HepG2 (cell line): ENCODE measurements around the gene KIF22. TPM values are rescaled to one million over a fixed set of nuclear protein-coding genes. Genes with fewer than 3 reads are reported as not detected.

Experiments used
- BRCA1 ChIP-seq: sonication (generic); formaldehyde crosslinking; IDR thresholded peaks from 2 replicates; pipeline ENCODE4 v1.4.0; 2020; ENCODE audit warnings: missing genetic modification reagents
- DNMT1 ChIP-seq: sonication (generic); formaldehyde crosslinking; IDR thresholded peaks from 2 replicates; pipeline ENCODE4 v1.5.1; 2020; ENCODE audit warnings: mild to moderate bottlenecking, missing genetic modification reagents
- HNRNPH1 ChIP-seq: fragments of 200-400 bp; formaldehyde crosslinking; optimal IDR thresholded peaks from 2 replicates; pipeline ENCODE3; 2017; ENCODE audit warnings: mild to moderate bottlenecking, low read depth, low read length
- NFE2L2 ChIP-seq: fragments of 150-350 bp; IDR thresholded peaks from 2 replicates; pipeline ENCODE4 v1.6.1; 2014; ENCODE audit warnings: low read length
- SMYD3 ChIP-seq: sonication (generic); formaldehyde crosslinking; IDR thresholded peaks from 2 replicates; pipeline ENCODE4 v1.8.1; 2023; ENCODE audit warnings: mild to moderate bottlenecking, missing genetic modification reagents
- SP2 ChIP-seq: sonication (generic); formaldehyde crosslinking; IDR thresholded peaks from 2 replicates; pipeline ENCODE4 v1.5.1; 2020; ENCODE audit warnings: mild to moderate bottlenecking, missing genetic modification reagents
- TGIF2 ChIP-seq: IDR thresholded peaks from 2 replicates; pipeline ENCODE4 v1.6.1; 2016; ENCODE audit warnings: control low read depth, missing compliant biosample characterization
- TRIM24 ChIP-seq: sonication (generic); formaldehyde crosslinking; IDR thresholded peaks from 2 replicates; pipeline ENCODE4 v1.8.0; 2022; ENCODE audit warnings: mild to moderate bottlenecking, missing genetic modification reagents
- TSC22D2 ChIP-seq: sonication (generic); formaldehyde crosslinking; IDR thresholded peaks from 2 replicates; pipeline ENCODE4 v1.5.1; 2020; ENCODE audit warnings: missing genetic modification reagents, mild to moderate bottlenecking, borderline replicate concordance
- ZNF224 ChIP-seq: sonication (generic); formaldehyde crosslinking; IDR thresholded peaks from 2 replicates; pipeline ENCODE4 v1.5.0; 2020; ENCODE audit warnings: mild to moderate bottlenecking, missing genetic modification reagents
- ZNF546 ChIP-seq: sonication (generic); formaldehyde crosslinking; conservative IDR thresholded peaks from 2 replicates; pipeline ENCODE4 v1.8.1; 2023; ENCODE audit warnings: mild to moderate bottlenecking, missing genetic modification reagents
- ZNF552 ChIP-seq: sonication (generic); formaldehyde crosslinking; IDR thresholded peaks from 2 replicates; pipeline ENCODE4 v1.9.0; 2022; ENCODE audit warnings: missing genetic modification reagents, mild to moderate bottlenecking, borderline replicate concordance
- polyA plus RNA-seq, 8 experiments: library from polyadenylated mRNA; depleted of rRNA in 3 of 8; stranded (reverse) in 7 of 8; unstranded in 1 of 8; fragments of >200 nt; fragmentation: Illumina TruSeq in 4 of 8; extraction: Trizol in 4 of 8; gene quantifications; 2 replicates each; pipeline versions ENCODE4 v1.2.1 to v1.2.3, GENCODE V29; 2011 to 2016; ENCODE audit warnings: low read depth in 4 of 8, missing spikeins in 1 of 8, mixed read lengths in 1 of 8; ENCODE audit not compliant: insufficient read depth in 1 of 8
- total RNA-seq, 5 experiments: library from RNA; depleted of rRNA; stranded (reverse); fragments of >200 nt; fragmentation: Illumina TruSeq; extraction: Trizol; gene quantifications; 2 replicates each; pipeline ENCODE4 v1.2.3, GENCODE V29; 2016; ENCODE audit warnings: low read depth in 1 of 5
- TF ChIP-seq, protein P1 (sequence below): sonication (generic); formaldehyde crosslinking; IDR thresholded peaks from 2 replicates; pipeline ENCODE4 v1.9.0; 2021; ENCODE audit warnings: missing genetic modification reagents, borderline replicate concordance
- TF ChIP-seq, protein P2 (sequence below): sonication (generic); formaldehyde crosslinking; IDR thresholded peaks from one replicate; pipeline ENCODE4 v1.5.1; 2020; ENCODE audit warnings: mild to moderate bottlenecking, missing genetic modification reagents; ENCODE audit errors: not compliant biosample characterization
- TF ChIP-seq, protein P3 (sequence below): sonication (generic); formaldehyde crosslinking; IDR thresholded peaks from 2 replicates; pipeline ENCODE4 v1.5.1; 2020; ENCODE audit warnings: mild to moderate bottlenecking, moderate library complexity, missing genetic modification reagents
- TF ChIP-seq, protein P4 (sequence below): sonication (generic); formaldehyde crosslinking; IDR thresholded peaks from 2 replicates; pipeline ENCODE4 v1.8.0; 2022; ENCODE audit warnings: missing genetic modification reagents, mild to moderate bottlenecking, borderline replicate concordance

The KIF22 gene
- total and polyA plus RNA-seq, 2 of the 13 experiments (the other 11 are each of a cell fraction or from before 2014, with no cell fraction given), result 95.8 to 118 TPM

DNA sequence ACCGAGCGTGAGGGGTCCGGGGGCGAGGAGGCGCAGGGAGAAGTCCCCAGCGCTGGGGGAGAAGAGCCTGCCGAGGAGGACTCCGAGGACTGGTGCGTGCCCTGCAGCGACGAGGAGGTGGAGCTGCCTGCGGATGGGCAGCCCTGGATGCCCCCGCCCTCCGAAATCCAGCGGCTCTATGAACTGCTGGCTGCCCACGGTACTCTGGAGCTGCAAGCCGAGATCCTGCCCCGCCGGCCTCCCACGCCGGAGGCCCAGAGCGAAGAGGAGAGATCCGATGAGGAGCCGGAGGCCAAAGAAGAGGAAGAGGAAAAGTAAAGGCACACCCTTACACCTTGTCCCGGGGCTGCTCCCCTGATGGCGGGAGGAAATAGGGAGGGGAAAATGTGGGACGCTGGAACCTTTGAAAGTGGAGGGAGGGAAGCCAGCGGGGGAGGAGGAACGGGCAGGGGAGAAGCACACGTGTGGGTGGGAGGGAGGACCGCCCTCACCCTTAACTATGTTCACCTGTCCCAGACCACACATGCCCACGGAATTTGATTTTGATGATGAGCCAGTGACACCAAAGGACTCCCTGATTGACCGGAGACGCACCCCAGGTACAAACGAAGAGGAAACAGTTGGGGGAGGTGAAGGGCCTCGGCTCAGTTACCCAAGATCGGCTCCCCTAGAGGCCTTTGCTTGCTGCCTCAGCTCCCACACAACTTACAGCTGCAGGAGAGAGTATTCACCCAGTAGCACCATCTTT, 26.3 kb downstream of the KIF22 start (continued):
- TF ChIP-seq, protein P1, sequence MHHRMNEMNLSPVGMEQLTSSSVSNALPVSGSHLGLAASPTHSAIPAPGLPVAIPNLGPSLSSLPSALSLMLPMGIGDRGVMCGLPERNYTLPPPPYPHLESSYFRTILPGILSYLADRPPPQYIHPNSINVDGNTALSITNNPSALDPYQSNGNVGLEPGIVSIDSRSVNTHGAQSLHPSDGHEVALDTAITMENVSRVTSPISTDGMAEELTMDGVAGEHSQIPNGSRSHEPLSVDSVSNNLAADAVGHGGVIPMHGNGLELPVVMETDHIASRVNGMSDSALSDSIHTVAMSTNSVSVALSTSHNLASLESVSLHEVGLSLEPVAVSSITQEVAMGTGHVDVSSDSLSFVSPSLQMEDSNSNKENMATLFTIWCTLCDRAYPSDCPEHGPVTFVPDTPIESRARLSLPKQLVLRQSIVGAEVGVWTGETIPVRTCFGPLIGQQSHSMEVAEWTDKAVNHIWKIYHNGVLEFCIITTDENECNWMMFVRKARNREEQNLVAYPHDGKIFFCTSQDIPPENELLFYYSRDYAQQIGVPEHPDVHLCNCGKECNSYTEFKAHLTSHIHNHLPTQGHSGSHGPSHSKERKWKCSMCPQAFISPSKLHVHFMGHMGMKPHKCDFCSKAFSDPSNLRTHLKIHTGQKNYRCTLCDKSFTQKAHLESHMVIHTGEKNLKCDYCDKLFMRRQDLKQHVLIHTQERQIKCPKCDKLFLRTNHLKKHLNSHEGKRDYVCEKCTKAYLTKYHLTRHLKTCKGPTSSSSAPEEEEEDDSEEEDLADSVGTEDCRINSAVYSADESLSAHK, result no peak
- TF ChIP-seq, protein P2, sequence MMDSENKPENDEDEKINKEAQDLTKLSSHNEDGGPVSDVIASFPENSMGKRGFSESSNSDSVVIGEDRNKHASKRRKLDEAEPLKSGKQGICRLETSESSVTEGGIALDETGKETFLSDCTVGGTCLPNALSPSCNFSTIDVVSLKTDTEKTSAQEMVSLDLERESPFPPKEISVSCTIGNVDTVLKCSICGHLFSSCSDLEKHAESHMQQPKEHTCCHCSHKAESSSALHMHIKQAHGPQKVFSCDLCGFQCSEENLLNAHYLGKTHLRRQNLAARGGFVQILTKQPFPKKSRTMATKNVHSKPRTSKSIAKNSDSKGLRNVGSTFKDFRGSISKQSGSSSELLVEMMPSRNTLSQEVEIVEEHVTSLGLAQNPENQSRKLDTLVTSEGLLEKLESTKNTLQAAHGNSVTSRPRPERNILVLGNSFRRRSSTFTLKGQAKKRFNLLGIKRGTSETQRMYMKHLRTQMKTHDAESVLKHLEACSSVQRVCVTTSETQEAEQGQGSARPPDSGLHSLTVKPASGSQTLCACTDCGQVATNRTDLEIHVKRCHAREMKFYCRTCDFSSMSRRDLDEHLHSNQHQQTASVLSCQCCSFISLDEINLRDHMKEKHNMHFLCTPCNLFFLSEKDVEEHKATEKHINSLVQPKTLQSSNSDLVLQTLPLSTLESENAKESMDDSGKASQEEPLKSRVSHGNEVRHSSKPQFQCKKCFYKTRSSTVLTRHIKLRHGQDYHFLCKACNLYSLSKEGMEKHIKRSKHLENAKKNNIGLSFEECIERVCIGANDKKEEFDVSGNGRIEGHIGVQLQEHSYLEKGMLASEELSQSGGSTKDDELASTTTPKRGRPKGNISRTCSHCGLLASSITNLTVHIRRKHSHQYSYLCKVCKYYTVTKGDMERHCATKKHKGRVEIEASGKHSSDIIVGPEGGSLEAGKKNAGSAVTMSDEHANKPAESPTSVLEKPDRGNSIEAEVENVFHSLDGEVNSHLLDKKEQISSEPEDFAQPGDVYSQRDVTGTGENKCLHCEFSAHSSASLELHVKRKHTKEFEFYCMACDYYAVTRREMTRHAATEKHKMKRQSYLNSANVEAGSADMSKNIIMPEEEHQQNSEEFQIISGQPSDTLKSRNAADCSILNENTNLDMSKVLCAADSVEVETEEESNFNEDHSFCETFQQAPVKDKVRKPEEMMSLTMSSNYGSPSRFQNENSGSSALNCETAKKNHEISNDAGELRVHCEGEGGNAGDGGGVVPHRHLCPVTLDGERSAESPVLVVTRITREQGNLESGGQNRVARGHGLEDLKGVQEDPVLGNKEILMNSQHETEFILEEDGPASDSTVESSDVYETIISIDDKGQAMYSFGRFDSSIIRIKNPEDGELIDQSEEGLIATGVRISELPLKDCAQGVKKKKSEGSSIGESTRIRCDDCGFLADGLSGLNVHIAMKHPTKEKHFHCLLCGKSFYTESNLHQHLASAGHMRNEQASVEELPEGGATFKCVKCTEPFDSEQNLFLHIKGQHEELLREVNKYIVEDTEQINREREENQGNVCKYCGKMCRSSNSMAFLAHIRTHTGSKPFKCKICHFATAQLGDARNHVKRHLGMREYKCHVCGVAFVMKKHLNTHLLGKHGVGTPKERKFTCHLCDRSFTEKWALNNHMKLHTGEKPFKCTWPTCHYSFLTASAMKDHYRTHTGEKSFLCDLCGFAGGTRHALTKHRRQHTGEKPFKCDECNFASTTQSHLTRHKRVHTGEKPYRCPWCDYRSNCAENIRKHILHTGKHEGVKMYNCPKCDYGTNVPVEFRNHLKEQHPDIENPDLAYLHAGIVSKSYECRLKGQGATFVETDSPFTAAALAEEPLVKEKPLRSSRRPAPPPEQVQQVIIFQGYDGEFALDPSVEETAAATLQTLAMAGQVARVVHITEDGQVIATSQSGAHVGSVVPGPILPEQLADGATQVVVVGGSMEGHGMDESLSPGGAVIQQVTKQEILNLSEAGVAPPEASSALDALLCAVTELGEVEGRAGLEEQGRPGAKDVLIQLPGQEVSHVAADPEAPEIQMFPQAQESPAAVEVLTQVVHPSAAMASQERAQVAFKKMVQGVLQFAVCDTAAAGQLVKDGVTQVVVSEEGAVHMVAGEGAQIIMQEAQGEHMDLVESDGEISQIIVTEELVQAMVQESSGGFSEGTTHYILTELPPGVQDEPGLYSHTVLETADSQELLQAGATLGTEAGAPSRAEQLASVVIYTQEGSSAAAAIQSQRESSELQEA, result no peak
- TF ChIP-seq, protein P3, sequence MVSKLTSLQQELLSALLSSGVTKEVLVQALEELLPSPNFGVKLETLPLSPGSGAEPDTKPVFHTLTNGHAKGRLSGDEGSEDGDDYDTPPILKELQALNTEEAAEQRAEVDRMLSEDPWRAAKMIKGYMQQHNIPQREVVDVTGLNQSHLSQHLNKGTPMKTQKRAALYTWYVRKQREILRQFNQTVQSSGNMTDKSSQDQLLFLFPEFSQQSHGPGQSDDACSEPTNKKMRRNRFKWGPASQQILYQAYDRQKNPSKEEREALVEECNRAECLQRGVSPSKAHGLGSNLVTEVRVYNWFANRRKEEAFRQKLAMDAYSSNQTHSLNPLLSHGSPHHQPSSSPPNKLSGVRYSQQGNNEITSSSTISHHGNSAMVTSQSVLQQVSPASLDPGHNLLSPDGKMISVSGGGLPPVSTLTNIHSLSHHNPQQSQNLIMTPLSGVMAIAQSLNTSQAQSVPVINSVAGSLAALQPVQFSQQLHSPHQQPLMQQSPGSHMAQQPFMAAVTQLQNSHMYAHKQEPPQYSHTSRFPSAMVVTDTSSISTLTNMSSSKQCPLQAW, result no peak
- TF ChIP-seq TGIF2 (peak; percentile 78), ZNF552 (no peak), ZNF224 (CRISPR knock-in tag) (no peak), DNMT1 (CRISPR knock-in tag) (no peak), NFE2L2 (no peak), SP2 (CRISPR knock-in tag) (no peak), TRIM24 (CRISPR knock-in tag) (peak; percentile 55; the same call in 1 of the 2 replicates), SMYD3 (CRISPR knock-in tag) (no peak), HNRNPH1 (no peak), TSC22D2 (CRISPR knock-in tag) (no peak), BRCA1 (CRISPR knock-in tag) (no peak), ZNF546 (CRISPR knock-in tag) (no peak)
- TF ChIP-seq, protein P4, sequence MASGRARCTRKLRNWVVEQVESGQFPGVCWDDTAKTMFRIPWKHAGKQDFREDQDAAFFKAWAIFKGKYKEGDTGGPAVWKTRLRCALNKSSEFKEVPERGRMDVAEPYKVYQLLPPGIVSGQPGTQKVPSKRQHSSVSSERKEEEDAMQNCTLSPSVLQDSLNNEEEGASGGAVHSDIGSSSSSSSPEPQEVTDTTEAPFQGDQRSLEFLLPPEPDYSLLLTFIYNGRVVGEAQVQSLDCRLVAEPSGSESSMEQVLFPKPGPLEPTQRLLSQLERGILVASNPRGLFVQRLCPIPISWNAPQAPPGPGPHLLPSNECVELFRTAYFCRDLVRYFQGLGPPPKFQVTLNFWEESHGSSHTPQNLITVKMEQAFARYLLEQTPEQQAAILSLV (CRISPR knock-in tag), result no peak; the same call in 1 of the 2 replicates
